ENCODE results near the gene ARHGAP10. TPM values are rescaled to one million over a fixed set of nuclear protein-coding genes. Genes with fewer than 3 reads are reported as not detected.
A peak's percentile ranks its signal among the peaks of the same experiment; 100 is the strongest.

Gene ARHGAP10
- total RNA-seq, 1 experiment from 2014 or later = 36.6 TPM

DNA sequence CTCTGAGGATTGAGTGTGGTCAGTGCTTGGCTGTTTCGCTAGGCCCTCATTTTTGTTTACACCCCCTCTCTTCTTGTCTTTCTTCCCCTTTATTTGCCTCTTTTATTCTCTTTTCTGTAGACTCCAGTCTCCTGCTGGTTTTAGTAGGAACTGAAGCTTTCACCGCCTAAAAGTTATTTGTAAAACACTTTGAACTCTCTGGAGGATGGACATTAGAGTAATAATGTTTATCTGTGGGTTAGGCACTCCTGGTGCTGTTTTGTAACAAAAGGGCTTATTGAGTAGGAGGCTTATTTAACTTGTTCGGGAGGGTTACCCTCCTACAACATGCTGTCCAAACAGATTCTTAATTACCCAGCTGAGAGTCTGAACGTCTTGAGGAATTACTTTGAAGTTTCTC, 1.6 kb upstream of the ARHGAP10 start:
- no peaks in the 10 kb centered on the region for H3K27me3 ChIP-seq (replicated peaks; ENCODE audit: control insufficient read depth, insufficient read depth, low read length)
- H3K4me3 Mint-ChIP-seq (ENCODE audit: unreplicated experiment) = peak overlapping the region; percentile 79
- no peaks in the 10 kb centered on the region for H3K9me3 ChIP-seq
- H3K27ac Mint-ChIP-seq (ENCODE audit: unreplicated experiment) = no peak overlapping the region
- H3K27me3 Mint-ChIP-seq (ENCODE audit: insufficient read depth, unreplicated experiment) = no peaks in the 10 kb centered on the region
- intact Hi-C loops (cut with micrococcal nuclease; ENCODE audit: unreplicated experiment) = no loop called here
- ChIA-PET POLR2A (no interaction called here), CTCF (no interaction called here)
- peaks cover 33% of the 10 kb centered on the region for H3K4me1 Mint-ChIP-seq (ENCODE audit: low read depth, unreplicated experiment)
- no peaks in the 10 kb centered on the region for H3K36me3 ChIP-seq (ENCODE audit: control insufficient read depth, insufficient read depth, low read length)
- no peak for DNase-seq
- peak overlapping the region; percentile 96 for H3K4me3 ChIP-seq (ENCODE audit: low read depth, low read length)
- no TSS peak for BruUV-seq (replicated peaks)
- H3K9me3 Mint-ChIP-seq (ENCODE audit: unreplicated experiment) = no peaks in the 10 kb centered on the region
- H3K4me1 ChIP-seq = peaks cover 20% of the 10 kb centered on the region
- TF ChIP-seq CTCF (IDR thresholded peaks at IDR 0.05; ENCODE audit: insufficient read depth in 1 of 2, low read depth in 1 of 2, low read length in 1 of 2, severe bottlenecking in 1 of 2, unreplicated experiment in 1 of 2) = no peak
- H3K36me3 Mint-ChIP-seq (ENCODE audit: insufficient read depth, unreplicated experiment) = no peaks in the 10 kb centered on the region

DNA sequence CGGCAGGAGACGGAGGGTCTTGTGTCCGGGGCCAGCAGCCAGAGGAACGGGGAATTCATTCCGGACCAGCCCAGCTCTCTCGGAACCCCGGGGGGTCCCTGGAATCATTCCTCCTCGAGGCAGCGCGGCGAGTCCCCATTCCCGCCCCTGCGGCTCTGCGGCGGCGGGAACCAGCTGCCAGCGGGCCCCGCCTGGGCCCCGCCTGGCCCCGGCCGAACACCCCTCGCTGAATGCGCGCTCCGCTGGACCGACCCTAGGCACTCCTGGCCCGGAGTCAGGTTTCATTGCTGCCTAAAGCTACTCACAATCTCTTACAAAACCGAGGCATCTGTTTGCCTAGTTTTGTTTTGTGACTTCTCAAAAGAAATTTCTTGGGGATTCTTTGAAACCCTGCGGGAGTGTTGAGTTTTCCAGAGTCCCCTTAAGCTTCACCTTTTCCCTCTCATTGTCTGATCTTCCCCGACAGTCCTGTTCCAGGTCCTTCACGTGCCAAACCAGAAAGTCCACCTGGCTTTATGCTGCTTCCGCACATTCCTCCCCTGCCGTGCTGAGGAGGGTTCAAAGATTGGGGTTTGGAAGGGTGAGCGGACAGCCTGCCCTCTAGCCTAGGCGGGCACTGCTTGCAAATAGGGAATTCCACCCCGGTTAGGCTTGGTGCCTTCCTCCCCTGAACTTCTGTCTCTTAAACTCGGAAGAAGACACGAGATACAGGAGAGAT, 789 bp downstream of the ARHGAP10 start:
- peak overlapping the region; percentile 96 for H3K4me3 ChIP-seq (ENCODE audit: low read depth, low read length)
- H3K27ac Mint-ChIP-seq (ENCODE audit: unreplicated experiment) = peak overlapping the region; percentile 38
- ChIA-PET POLR2A (interaction anchor here (1.0 to 1.4 kb wide), 2 partner anchors 39 to 49 kb away, joined by 3 to 5 read pairs; partner anchors contain the start of gene PRMT9), CTCF (interaction anchor here (0.9 to 1.5 kb wide), 2 partner anchors 39 to 134 kb away, joined by 3 to 11 read pairs; no protein-coding TSS in a partner anchor)
- peak; percentile 73 to 75 for DNase-seq
- H3K27me3 Mint-ChIP-seq (ENCODE audit: insufficient read depth, unreplicated experiment) = no peaks in the 10 kb centered on the region
- H3K4me3 Mint-ChIP-seq (ENCODE audit: unreplicated experiment) = peak overlapping the region; percentile 79
- no peaks in the 10 kb centered on the region for H3K27me3 ChIP-seq (replicated peaks; ENCODE audit: control insufficient read depth, insufficient read depth, low read length)
- no peaks in the 10 kb centered on the region for H3K36me3 ChIP-seq (ENCODE audit: control insufficient read depth, insufficient read depth, low read length)
- no peaks in the 10 kb centered on the region for H3K36me3 Mint-ChIP-seq (ENCODE audit: insufficient read depth, unreplicated experiment)
- no peaks in the 10 kb centered on the region for H3K9me3 ChIP-seq
- H3K4me1 Mint-ChIP-seq (ENCODE audit: low read depth, unreplicated experiment) = peaks cover 45% of the 10 kb centered on the region
- H3K9me3 Mint-ChIP-seq (ENCODE audit: unreplicated experiment) = no peaks in the 10 kb centered on the region
- peaks cover 40% of the 10 kb centered on the region for H3K4me1 ChIP-seq
- TF ChIP-seq CTCF (IDR thresholded peaks at IDR 0.05; ENCODE audit: insufficient read depth in 1 of 2, low read depth in 1 of 2, low read length in 1 of 2, severe bottlenecking in 1 of 2, unreplicated experiment in 1 of 2) = no peak
- intact Hi-C loops (cut with micrococcal nuclease; ENCODE audit: unreplicated experiment) = loop anchor here (2.0 kb wide), 1 partner anchor 48 kb away; the partner anchor contains the start of gene PRMT9
- BruUV-seq (replicated peaks) = no TSS peak

DNA sequence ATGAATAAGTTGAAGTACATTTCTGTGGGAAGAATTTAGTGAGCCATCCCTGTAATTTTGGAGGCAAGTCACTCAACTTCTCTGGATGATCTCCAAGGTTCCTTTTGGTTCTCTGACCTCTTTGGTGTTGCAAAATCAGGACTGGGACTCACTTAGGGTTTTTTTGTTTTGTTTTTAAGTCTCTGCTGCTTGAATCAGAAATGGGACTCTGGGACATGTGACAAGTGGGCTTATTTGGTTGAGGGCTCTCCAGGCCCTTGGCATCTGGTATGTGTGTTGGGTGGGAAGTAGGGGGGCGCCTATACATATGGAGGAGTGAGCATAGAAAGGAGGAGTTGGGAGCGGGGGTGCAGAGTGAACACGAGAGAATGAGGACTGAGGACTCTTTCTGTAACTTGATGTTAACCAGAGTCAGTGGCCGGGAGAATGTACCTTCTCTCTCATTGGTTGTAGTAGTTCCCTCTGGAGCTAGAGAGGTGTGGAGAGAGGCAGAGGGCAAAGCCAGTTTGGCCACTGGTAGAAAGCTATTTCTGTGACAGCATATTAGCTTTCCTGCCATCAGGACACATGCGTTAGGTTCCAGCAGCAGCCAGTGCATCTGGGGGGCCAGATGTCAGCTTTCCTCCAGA, 1.9 kb downstream of the ARHGAP10 start:
- Histone ChIP-seq H3K4me3 (ENCODE audit: low read depth, low read length) (peak overlapping the region; percentile 96), H3K36me3 (ENCODE audit: control insufficient read depth, insufficient read depth, low read length) (no peaks in the 10 kb centered on the region), H3K9me3 (no peaks in the 10 kb centered on the region), H3K27me3 (replicated peaks; ENCODE audit: control insufficient read depth, insufficient read depth, low read length) (no peaks in the 10 kb centered on the region), H3K4me1 (peaks cover 49% of the 10 kb centered on the region)
- no peaks in the 10 kb centered on the region for H3K27me3 Mint-ChIP-seq (ENCODE audit: insufficient read depth, unreplicated experiment)
- H3K9me3 Mint-ChIP-seq (ENCODE audit: unreplicated experiment) = no peaks in the 10 kb centered on the region
- H3K4me1 Mint-ChIP-seq (ENCODE audit: low read depth, unreplicated experiment) = peaks cover 41% of the 10 kb centered on the region
- TF ChIP-seq CTCF (IDR thresholded peaks at IDR 0.05; ENCODE audit: insufficient read depth in 1 of 2, low read depth in 1 of 2, low read length in 1 of 2, severe bottlenecking in 1 of 2, unreplicated experiment in 1 of 2) = no peak
- no TSS peak for BruUV-seq (replicated peaks)
- CTCF ChIA-PET = interaction anchor here (0.7 to 1.5 kb wide), 3 partner anchors 54 to 133 kb away, joined by 4 to 6 read pairs (median 5); no protein-coding TSS in a partner anchor
- intact Hi-C loops (cut with micrococcal nuclease; ENCODE audit: unreplicated experiment) = loop anchor here (2.0 kb wide), 2 partner anchors 27 to 49 kb away; partner anchors contain the start of gene PRMT9
- peak overlapping the region; percentile 79 for H3K4me3 Mint-ChIP-seq (ENCODE audit: unreplicated experiment)
- H3K27ac Mint-ChIP-seq (ENCODE audit: unreplicated experiment) = peak overlapping the region; percentile 38
- no peaks in the 10 kb centered on the region for H3K36me3 Mint-ChIP-seq (ENCODE audit: insufficient read depth, unreplicated experiment)
- DNase-seq = peak in 1 of 2 experiments; percentile 40
- POLR2A ChIA-PET = no interaction called here
